ENCODE results near the gene ANKRD33B.
"Not testable (repeated sequence)": the region's sequence is repeated elsewhere in the genome, so short reads cannot be mapped to it uniquely, and the experiment has no call there.

ANKRD33B gene

GRCh38 chr5:10636363-10637142 is 72.7 kb downstream of the ANKRD33B start:
- no peak for DNase-seq (ENCODE audit: low read depth in 3 of 3)

GRCh38 chr5:10637944-10638343 is 74.1 kb downstream of the ANKRD33B start:
- DNase-seq (ENCODE audit: low read depth in 3 of 3) = no peak

GRCh38 chr5:10638723-10639122 is 74.9 kb downstream of the ANKRD33B start:
- not testable (repeated sequence) for DNase-seq (ENCODE audit: low read depth in 3 of 3)

GRCh38 chr5:10639846-10640368 is 76.0 kb downstream of the ANKRD33B start:
- DNase-seq (ENCODE audit: low read depth in 3 of 3) = no peak

GRCh38 chr5:10642367-10642766 is 78.5 kb downstream of the ANKRD33B start:
- no peak for DNase-seq (ENCODE audit: low read depth in 3 of 3)

GRCh38 chr5:10644192-10644591 is 80.3 kb downstream of the ANKRD33B start:
- DNase-seq (ENCODE audit: low read depth in 3 of 3) = no peak

GRCh38 chr5:10645146-10645545 is 81.3 kb downstream of the ANKRD33B start:
- DNase-seq (ENCODE audit: low read depth in 3 of 3) = peak in 1 of 3 experiments; percentile 11

- DNase-seq (ENCODE audit: low read depth in 3 of 3) = no peak
Observed at GRCh38 chr5:10645671-10646070, 81.8 kb downstream of the ANKRD33B start.

- no peak for DNase-seq (ENCODE audit: low read depth in 3 of 3)
Observed at GRCh38 chr5:10647640-10648039, 83.8 kb downstream of the ANKRD33B start.

GRCh38 chr5:10648806-10649665 is 85.2 kb downstream of the ANKRD33B start:
- no peak for DNase-seq (ENCODE audit: low read depth in 3 of 3)

GRCh38 chr5:10649666-10650380 is 86.0 kb downstream of the ANKRD33B start:
- DNase-seq (ENCODE audit: low read depth in 3 of 3) = no peak

GRCh38 chr5:10652151-10652550 is 88.3 kb downstream of the ANKRD33B start:
- DNase-seq (ENCODE audit: low read depth in 3 of 3) = no peak

GRCh38 chr5:10652606-10653005 is 88.7 kb downstream of the ANKRD33B start:
- no peak for DNase-seq (ENCODE audit: low read depth in 3 of 3)

GRCh38 chr5:10653043-10653442 is 89.2 kb downstream of the ANKRD33B start:
- no peak for DNase-seq (ENCODE audit: low read depth in 3 of 3)

- no peak for DNase-seq (ENCODE audit: low read depth in 3 of 3)
Observed at GRCh38 chr5:10653751-10654400, 90.0 kb downstream of the ANKRD33B start.

- DNase-seq (ENCODE audit: low read depth in 3 of 3) = no peak
Observed at GRCh38 chr5:10654566-10654965, 90.7 kb downstream of the ANKRD33B start.

- DNase-seq (ENCODE audit: low read depth in 3 of 3) = no peak
Observed at GRCh38 chr5:10655161-10655971, 91.5 kb downstream of the ANKRD33B start.

GRCh38 chr5:10655972-10656830 is 92.3 kb downstream of the ANKRD33B start:
- DNase-seq (ENCODE audit: low read depth in 3 of 3) = no peak

GRCh38 chr5:10658265-10658664 is 94.4 kb downstream of the ANKRD33B start:
- DNase-seq (ENCODE audit: low read depth in 3 of 3) = no peak

- DNase-seq (ENCODE audit: low read depth in 3 of 3) = no peak
Observed at GRCh38 chr5:10660135-10660534, 96.3 kb downstream of the ANKRD33B start.
